Psoas muscle (tissue), 8 donors: Measurements from ENCODE around the gene ZNF496. TPM values are rescaled to one million over a fixed set of nuclear protein-coding genes. Genes with fewer than 3 reads are reported as not detected.
"Not testable (repeated sequence)": the region's sequence is repeated elsewhere in the genome, so short reads cannot be mapped to it uniquely, and the experiment has no call there.

Experiments used
- ATAC-seq, 4 donors: fragments of 200-7000 bp; cut with Tn5 transposase; one replicate each; pipeline ENCODE4 v1.9.1; 2020; ENCODE audit warnings: moderate library complexity in 3 of 4, mild to moderate bottlenecking in 2 of 4
- DNase-seq, 2 donors: peaks; one replicate each; pipeline ENCODE4 v3.0.0-alpha.2; 2020
- H3K27ac ChIP-seq: fragments of 200-600 bp; one replicate; pipeline ENCODE4 v1.8.0; 2022
- H3K27me3 ChIP-seq, 3 donors: fragments of 200-600 bp in 1 of 3; one replicate each; pipeline versions ENCODE4 v1.6.1 to v1.8.0; 2013 to 2022; ENCODE audit warnings: low read length in 2 of 3, mild to moderate bottlenecking in 2 of 3, moderate library complexity in 1 of 3; ENCODE audit not compliant: insufficient read depth in 3 of 3
- H3K36me3 ChIP-seq, 2 donors: fragments of 200-600 bp in 1 of 2; one replicate each; pipeline versions ENCODE4 v1.6.1 to v1.8.0; 2013 to 2022; ENCODE audit warnings: low read depth in 1 of 2, mild to moderate bottlenecking in 1 of 2, moderate library complexity in 1 of 2; ENCODE audit not compliant: insufficient read depth in 1 of 2
- H3K4me1 ChIP-seq: fragments of 200-600 bp; one replicate; pipeline ENCODE4 v1.8.0; 2022
- H3K4me3 ChIP-seq: fragments of 200-600 bp; one replicate; pipeline ENCODE4 v1.8.0; 2022; ENCODE audit warnings: mild to moderate bottlenecking
- H3K9me3 ChIP-seq: fragments of 200-600 bp; one replicate; pipeline ENCODE4 v1.8.0; 2022
- WGBS, 3 donors: extraction: QIAGEN DNeasy Blood & Tissue Kit; methylation state at CpG; one replicate each; pipeline versions ENCODE4 v1.1.6 to v1.1.7; 2013; 5-methylcytosine and 5-hydroxymethylcytosine counted together
- intact Hi-C, 2 donors: fragments of 100-400 bp; cut with DNase I; formaldehyde crosslinking; loops; one replicate each; pipeline versions ENCODE4 v1.11.0 to v1.14.2; 2022
- polyA plus RNA-seq, 3 donors: library from polyadenylated mRNA; stranded (reverse); fragments of 200-250 nt; gene quantifications; one replicate each; pipeline ENCODE4 v1.2.3, GENCODE V29; 2013
- total RNA-seq, 4 donors: library from RNA; stranded (reverse); fragmentation: NEBNext Ultra II Directional in 2 of 4; extraction: Animal tissue kit (Norgen Biotek cat#: 25700) in 2 of 4; gene quantifications; one replicate each; pipeline versions ENCODE4 v1.2.1 to v1.2.4, GENCODE V29; 2021 to 2023
- TF ChIP-seq, protein P1 (sequence below): fragments of 200-600 bp; IDR thresholded peaks from one replicate; pipeline ENCODE4 v1.8.0; 2022; ENCODE audit warnings: antibody characterized with exemption
- donor health status: healthy with polysubstance abuse.
- donor health status: DM: no; HTN: no; CAD: no; lungs with moderate emphysema.
- donor health status: Bipolar disorder and iron deficiency.
- donor health status: healthy.
- donor health status: DM: yes; HTN: yes; CAD: no.
- donor health status: DM: no; HTN: no; CAD: no.
- donor health status: DM: no; HTN: no; CAD: no.
- donor health status: DM: yes; HTN: yes; CAD: no.

ZNF496 gene
- total and polyA plus RNA-seq, 7 donors: 4.3 to 24.2 (median 19.5) TPM

- H3K9me3 ChIP-seq: no peaks in the 10 kb centered on the region
- no peak for DNase-seq
- 90 to 91% (median 90%) methylated on average over 6 of the region's 6 CpGs for WGBS, 3 donors
- H3K36me3 ChIP-seq: no peaks in the 10 kb centered on the region
- TF ChIP-seq, protein P1, sequence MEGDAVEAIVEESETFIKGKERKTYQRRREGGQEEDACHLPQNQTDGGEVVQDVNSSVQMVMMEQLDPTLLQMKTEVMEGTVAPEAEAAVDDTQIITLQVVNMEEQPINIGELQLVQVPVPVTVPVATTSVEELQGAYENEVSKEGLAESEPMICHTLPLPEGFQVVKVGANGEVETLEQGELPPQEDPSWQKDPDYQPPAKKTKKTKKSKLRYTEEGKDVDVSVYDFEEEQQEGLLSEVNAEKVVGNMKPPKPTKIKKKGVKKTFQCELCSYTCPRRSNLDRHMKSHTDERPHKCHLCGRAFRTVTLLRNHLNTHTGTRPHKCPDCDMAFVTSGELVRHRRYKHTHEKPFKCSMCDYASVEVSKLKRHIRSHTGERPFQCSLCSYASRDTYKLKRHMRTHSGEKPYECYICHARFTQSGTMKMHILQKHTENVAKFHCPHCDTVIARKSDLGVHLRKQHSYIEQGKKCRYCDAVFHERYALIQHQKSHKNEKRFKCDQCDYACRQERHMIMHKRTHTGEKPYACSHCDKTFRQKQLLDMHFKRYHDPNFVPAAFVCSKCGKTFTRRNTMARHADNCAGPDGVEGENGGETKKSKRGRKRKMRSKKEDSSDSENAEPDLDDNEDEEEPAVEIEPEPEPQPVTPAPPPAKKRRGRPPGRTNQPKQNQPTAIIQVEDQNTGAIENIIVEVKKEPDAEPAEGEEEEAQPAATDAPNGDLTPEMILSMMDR: no peak
- no peaks in the 10 kb centered on the region for H3K27me3 ChIP-seq
- no peak for ATAC-seq
- no peak overlapping the region for H3K27ac ChIP-seq
- peaks cover 4% of the 10 kb centered on the region for H3K4me1 ChIP-seq
- no peak overlapping the region for H3K4me3 ChIP-seq
- intact Hi-C loops: no loop called here
These were observed 27.9 kb upstream of the ZNF496 start for GRCh38 chr1:247359559-247359958.

DNA sequence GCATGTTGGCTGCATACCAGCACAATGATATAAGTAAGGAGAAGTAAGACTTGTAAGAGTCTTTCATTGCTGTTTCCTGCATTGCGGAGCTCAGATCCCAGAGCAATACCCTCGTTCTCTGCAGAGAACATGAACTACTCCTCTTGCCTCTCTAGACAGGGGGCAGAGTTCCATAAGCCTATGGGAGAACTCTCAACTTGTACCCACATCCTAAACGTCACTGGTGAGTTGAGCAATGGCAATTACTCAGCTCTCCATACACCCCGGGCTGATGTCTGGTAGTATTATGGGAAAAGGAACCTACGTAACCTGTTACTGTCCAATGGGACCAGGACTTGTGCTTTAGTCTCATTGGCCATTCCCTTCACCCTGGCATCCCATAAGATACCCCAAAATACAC, 27.3 kb upstream of the ZNF496 start:
- intact Hi-C loops: no loop called here
- H3K27me3 ChIP-seq: no peaks in the 10 kb centered on the region
- ATAC-seq: no peak
- H3K27ac ChIP-seq: no peak overlapping the region
- no peaks in the 10 kb centered on the region for H3K9me3 ChIP-seq
- WGBS, 3 donors: 80 to 85% (median 82%) methylated on average over 5 of the region's 5 CpGs
- TF ChIP-seq, protein P1: no peak
- no peak overlapping the region for H3K4me3 ChIP-seq
- H3K4me1 ChIP-seq: peaks cover 4% of the 10 kb centered on the region
- H3K36me3 ChIP-seq: no peaks in the 10 kb centered on the region
- no peak for DNase-seq

- 44 to 48% (median 45%) methylated on average over 6 of the region's 6 CpGs for WGBS, 3 donors
- H3K27me3 ChIP-seq: no peaks in the 10 kb centered on the region
- peak in 3 of 4 donors; percentile 34 to 53 (median 39) for ATAC-seq
- H3K4me1 ChIP-seq: peaks cover 4% of the 10 kb centered on the region
- no peak overlapping the region for H3K27ac ChIP-seq
- no peak for DNase-seq
- intact Hi-C loops: no loop called here
- no peaks in the 10 kb centered on the region for H3K36me3 ChIP-seq
- TF ChIP-seq, protein P1: no peak
- no peak overlapping the region for H3K4me3 ChIP-seq
- no peaks in the 10 kb centered on the region for H3K9me3 ChIP-seq
These were observed 26.1 kb upstream of the ZNF496 start for GRCh38 chr1:247357781-247358211.

GRCh38 chr1:247357052-247357780, 25.5 kb upstream of the ZNF496 start:
- no peak overlapping the region for H3K27ac ChIP-seq
- ATAC-seq (no peak), DNase-seq (no peak)

GRCh38 chr1:247355160-247355559, 23.5 kb upstream of the ZNF496 start:
- intact Hi-C loops, ATAC-seq, DNase-seq, H3K9me3 ChIP-seq, H3K4me1 ChIP-seq, H3K27ac ChIP-seq, H3K27me3 ChIP-seq, H3K4me3 ChIP-seq, H3K36me3 ChIP-seq: not testable (repeated sequence)
- WGBS, 3 donors: 43 to 59% (median 52%) methylated on average over 1 of the region's 1 CpG

More at GRCh38 chr1:247357052-247357780, 25.5 kb upstream of the ZNF496 start:
- TF ChIP-seq, protein P1: no peak
- no peaks in the 10 kb centered on the region for H3K36me3 ChIP-seq
- H3K27me3 ChIP-seq: no peaks in the 10 kb centered on the region
- H3K4me1 ChIP-seq: peaks cover 4% of the 10 kb centered on the region
- 42 to 45% (median 43%) methylated on average over 7 of the region's 7 CpGs for WGBS, 3 donors
- H3K9me3 ChIP-seq: no peaks in the 10 kb centered on the region
- H3K4me3 ChIP-seq: no peak overlapping the region
- intact Hi-C loops: no loop called here
